Erythroblast (primary cell): ENCODE results near the gene TIMP3.

ENCODE experiments used
- GATA1 ChIP-seq: IDR thresholded peaks from 2 replicates; pipeline ENCODE4 v1.6.1; 2011; ENCODE audit warnings: low read depth, mild to moderate bottlenecking, control low read depth, low read length, moderate library complexity
- POLR2A ChIP-seq: IDR thresholded peaks from 2 replicates; pipeline ENCODE4 v1.6.1; 2011; ENCODE audit warnings: mild to moderate bottlenecking, low read length

- TF ChIP-seq POLR2A (no peak), GATA1 (no peak)
Measured at GRCh38 chr22:32876516-32876915, 75.0 kb downstream of the TIMP3 start.
